ENCODE results near the gene INKA2.

Gene INKA2

GRCh38 chr1:111720274-111720976 is 18.8 kb downstream of the INKA2 start:
- peak overlapping the region; percentile 22 to 50 for H3K4me3 ChIP-seq (ENCODE audit: low read depth in 1 of 2, low read length in 1 of 2)
- peaks cover 31% of the 10 kb centered on the region for H3K36me3 ChIP-seq
- no peaks in the 10 kb centered on the region for H3K27me3 ChIP-seq
- peak overlapping the region; percentile 90 for H3K27ac ChIP-seq
- no peak for TF ChIP-seq CTCF (IDR thresholded peaks at IDR 0.05)
- H3K4me1 ChIP-seq (ENCODE audit: control insufficient read depth in 1 of 2, insufficient read depth in 1 of 2, low read depth in 1 of 2, low read length in 1 of 2): peaks cover 60 to 65% of the 10 kb centered on the region in 2 experiments
- H3K9me3 ChIP-seq: no peaks in the 10 kb centered on the region

GRCh38 chr1:111719674-111720132 is 19.5 kb downstream of the INKA2 start:
- Histone ChIP-seq H3K4me1 (ENCODE audit: control insufficient read depth in 1 of 2, insufficient read depth in 1 of 2, low read depth in 1 of 2, low read length in 1 of 2) (peaks cover 60 to 65% of the 10 kb centered on the region in 2 experiments), H3K9me3 (no peaks in the 10 kb centered on the region), H3K4me3 (ENCODE audit: low read depth in 1 of 2, low read length in 1 of 2) (peak overlapping the region; percentile 22 to 50), H3K27ac (peak overlapping the region; percentile 90), H3K36me3 (peaks cover 26% of the 10 kb centered on the region), H3K27me3 (no peaks in the 10 kb centered on the region)
- no peak for TF ChIP-seq CTCF (IDR thresholded peaks at IDR 0.05)

GRCh38 chr1:111719135-111719534 is 20.1 kb downstream of the INKA2 start:
- Histone ChIP-seq H3K4me1 (ENCODE audit: control insufficient read depth in 1 of 2, insufficient read depth in 1 of 2, low read depth in 1 of 2, low read length in 1 of 2) (peaks cover 54 to 59% of the 10 kb centered on the region in 2 experiments), H3K4me3 (ENCODE audit: low read depth in 1 of 2, low read length in 1 of 2) (peak overlapping the region in 1 of 2 experiments; percentile 50), H3K27me3 (no peaks in the 10 kb centered on the region), H3K36me3 (peaks cover 20% of the 10 kb centered on the region), H3K27ac (peak overlapping the region; percentile 90), H3K9me3 (no peaks in the 10 kb centered on the region)
- no peak for TF ChIP-seq CTCF (IDR thresholded peaks at IDR 0.05)

- no peak overlapping the region for H3K4me3 ChIP-seq (ENCODE audit: low read depth in 1 of 2, low read length in 1 of 2)
- H3K27ac ChIP-seq: peak overlapping the region; percentile 24
- H3K27me3 ChIP-seq: no peaks in the 10 kb centered on the region
- peaks cover 37 to 42% of the 10 kb centered on the region in 2 experiments for H3K4me1 ChIP-seq (ENCODE audit: control insufficient read depth in 1 of 2, insufficient read depth in 1 of 2, low read depth in 1 of 2, low read length in 1 of 2)
- H3K36me3 ChIP-seq: peaks cover 9% of the 10 kb centered on the region
- no peak for TF ChIP-seq CTCF (IDR thresholded peaks at IDR 0.05)
- no peaks in the 10 kb centered on the region for H3K9me3 ChIP-seq
These were observed 21.7 kb downstream of the INKA2 start for GRCh38 chr1:111717450-111717849.

GRCh38 chr1:111716333-111716732 is 22.9 kb downstream of the INKA2 start:
- Histone ChIP-seq H3K4me3 (ENCODE audit: low read depth in 1 of 2, low read length in 1 of 2) (no peak overlapping the region), H3K36me3 (peaks cover 18% of the 10 kb centered on the region), H3K9me3 (no peaks in the 10 kb centered on the region), H3K4me1 (ENCODE audit: control insufficient read depth in 1 of 2, insufficient read depth in 1 of 2, low read depth in 1 of 2, low read length in 1 of 2) (peaks cover 26 to 31% of the 10 kb centered on the region in 2 experiments), H3K27me3 (no peaks in the 10 kb centered on the region), H3K27ac (peak overlapping the region; percentile 37)
- TF ChIP-seq CTCF (IDR thresholded peaks at IDR 0.05): no peak

Data from neutrophil (primary cell).